ENCODE data around the gene MTMR12. TPM values are rescaled to one million over a fixed set of nuclear protein-coding genes. Genes with fewer than 3 reads are reported as not detected.
A peak's percentile ranks its signal among the peaks of the same experiment; 100 is the strongest.

The MTMR12 gene
- total and polyA plus RNA-seq, 2 of the 13 experiments (the other 11 are each of a cell fraction or from before 2014, with no cell fraction given) = 23.4 to 36.6 TPM

- no peak for TF ChIP-seq TRIM22 (IDR thresholded peaks at IDR 0.05)
- peak; percentile 42; the same call in 1 of the 2 replicates for TF ChIP-seq DPF2 (CRISPR knock-in tag; IDR thresholded peaks at IDR 0.05; ENCODE audit: borderline replicate concordance, low read depth)
- no peak for TF ChIP-seq ZNF234 (CRISPR knock-in tag; conservative IDR thresholded peaks at IDR 0.05)
- TF ChIP-seq ZNF101 (CRISPR knock-in tag; IDR thresholded peaks at IDR 0.05; ENCODE audit: borderline replicate concordance, low read depth) = no peak
- TF ChIP-seq DR1 (CRISPR knock-in tag; IDR thresholded peaks at IDR 0.05) = no peak
- TF ChIP-seq ZNF317 (CRISPR knock-in tag; IDR thresholded peaks at IDR 0.05) = no peak
- TF ChIP-seq NR2F6 (IDR thresholded peaks at IDR 0.05) = no peak
- TF ChIP-seq NR2F6 (CRISPR knock-in tag; IDR thresholded peaks at IDR 0.05) = peak; percentile 10; the same call in 1 of the 2 replicates
- no peak for TF ChIP-seq SP2 (CRISPR knock-in tag; IDR thresholded peaks at IDR 0.05)
- TF ChIP-seq ZNF503 (CRISPR knock-in tag; IDR thresholded peaks at IDR 0.05) = no peak
- no peak for TF ChIP-seq ZNF790 (CRISPR knock-in tag; IDR thresholded peaks at IDR 0.05; ENCODE audit: borderline replicate concordance)
- no peak for TF ChIP-seq ZNF230 (CRISPR knock-in tag; IDR thresholded peaks at IDR 0.05)
- TF ChIP-seq FOXA3 (CRISPR knock-in tag; IDR thresholded peaks at IDR 0.05) = peak; percentile 82
- no peak for TF ChIP-seq ADNP (CRISPR knock-in tag; IDR thresholded peaks at IDR 0.05)
- no peak for TF ChIP-seq PRDM10 (CRISPR knock-in tag; IDR thresholded peaks at IDR 0.05; ENCODE audit: low read depth)
- TF ChIP-seq HOXA3 (CRISPR knock-in tag; IDR thresholded peaks at IDR 0.05) = no peak
- no peak for TF ChIP-seq KIAA2018 (CRISPR knock-in tag; IDR thresholded peaks at IDR 0.05; ENCODE audit: borderline replicate concordance)
Measured at GRCh38 chr5:32275396-32275741, 37.4 kb downstream of the MTMR12 start (continued).

Measured in HepG2 (cell line).